Measurements from ENCODE around the gene AK3.

DNA sequence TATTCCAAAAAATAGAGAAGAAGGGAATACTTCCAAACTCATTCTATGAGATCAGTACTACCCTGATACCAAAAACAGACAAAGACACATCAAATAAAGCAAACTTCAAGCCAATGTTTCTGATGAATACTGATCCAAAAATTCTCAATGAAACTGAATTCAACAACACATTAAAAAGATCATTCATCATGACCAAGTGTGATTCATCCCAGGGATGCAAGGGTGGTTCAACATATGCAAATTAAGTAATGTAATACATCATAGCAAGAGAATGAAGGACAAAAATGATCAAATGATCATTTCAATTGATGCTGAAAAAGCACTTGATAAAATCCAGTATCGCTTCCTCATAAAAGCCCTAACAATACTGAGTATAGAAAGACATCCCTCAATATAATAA is 46.9 kb upstream of the AK3 start:
- TF ChIP-seq CTCF (IDR thresholded peaks at IDR 0.05) (no peak), POLR2A (IDR thresholded peaks at IDR 0.05) (no peak)
